ENCODE data around the gene TROAP. TPM values are rescaled to one million over a fixed set of nuclear protein-coding genes. Genes with fewer than 3 reads are reported as not detected.
"Not testable (repeated sequence)": the region's sequence is repeated elsewhere in the genome, so short reads cannot be mapped to it uniquely, and the experiment has no call there.

The TROAP gene
- total and polyA plus RNA-seq, 4 donors = 0.97 to 17.5 (median 2.0) TPM; not detected in 1

DNA sequence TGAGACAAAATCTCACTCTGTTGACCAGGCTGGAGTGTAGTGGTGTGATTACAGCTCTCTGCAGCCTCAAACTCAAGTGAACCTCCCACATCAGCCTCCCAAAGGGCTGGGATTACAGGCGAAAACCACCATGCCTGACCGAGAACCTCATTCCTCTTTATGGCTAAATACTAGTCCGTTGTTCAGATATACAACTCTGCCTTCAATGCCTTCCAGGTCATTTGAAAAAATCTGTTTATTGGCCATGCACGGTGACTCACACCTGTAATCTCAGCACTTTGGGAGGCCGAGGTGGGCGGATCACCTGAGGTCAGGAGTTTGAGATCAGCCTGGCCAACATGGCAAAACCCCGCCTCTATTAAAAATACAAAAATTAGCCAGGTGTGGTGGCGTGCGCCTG, 57.1 kb downstream of the TROAP start:
- not testable (repeated sequence) for H3K9me3 ChIP-seq (ENCODE audit: control insufficient read depth in 4 of 4, low read length in 3 of 4); DNase-seq (ENCODE audit: low spot score); H3K4me1 ChIP-seq (ENCODE audit: control insufficient read depth in 4 of 4, insufficient read depth in 4 of 4, low read length in 3 of 4); H3K27ac ChIP-seq (ENCODE audit: low read depth in 1 of 2, low read length in 2 of 2); H3K9ac ChIP-seq (ENCODE audit: low read depth in 1 of 2, low read length in 2 of 2); H3K36me3 ChIP-seq (ENCODE audit: control insufficient read depth in 4 of 4, insufficient read depth in 3 of 4, low read depth in 1 of 4, low read length in 3 of 4); H3K4me3 ChIP-seq (ENCODE audit: low read depth in 1 of 3, low read length in 3 of 3); H3K27me3 ChIP-seq (ENCODE audit: control insufficient read depth in 4 of 4, insufficient read depth in 4 of 4, low read length in 3 of 4)
- WGBS = 95% methylated on average over 9 of the region's 9 CpGs

Other genes with a start within 250 kb of the TROAP start
- gene DHH, start 228.5 kb upstream of the TROAP start, total RNA-seq = under 1 TPM; 0.08 to 0.09 TPM
- under 1 TPM in 1 of 2 donors, not detected in 1; 0.09 TPM for gene DHH, start 228.5 kb upstream of the TROAP start, polyA plus RNA-seq
- 10 to 100 TPM; 13.0 to 23.7 TPM for gene LMBR1L, start 212.4 kb upstream of the TROAP start, total RNA-seq
- 10 to 100 TPM in 1 of 2 donors, 1 to 10 TPM in 1; 9.3 to 10.5 TPM for gene LMBR1L, start 212.4 kb upstream of the TROAP start, polyA plus RNA-seq
- 1,000 to 10,000 TPM in 1 of 2 donors, 100 to 1,000 TPM in 1; 161 to 1,268 TPM for gene TUBA1B, start 191.9 kb upstream of the TROAP start, total RNA-seq
- 100 to 1,000 TPM; 125 to 325 TPM for gene TUBA1B, start 191.9 kb upstream of the TROAP start, polyA plus RNA-seq
- gene TUBA1A, start 134.2 kb upstream of the TROAP start, total RNA-seq = 10 to 100 TPM; 14.8 to 28.0 TPM
- 10 to 100 TPM in 1 of 2 donors, 1 to 10 TPM in 1; 4.2 to 17.5 TPM for gene TUBA1A, start 134.2 kb upstream of the TROAP start, polyA plus RNA-seq
- 100 to 1,000 TPM; 102 to 103 TPM for gene TUBA1C, start 58.2 kb upstream of the TROAP start, total RNA-seq
- 100 to 1,000 TPM in 1 of 2 donors, 10 to 100 TPM in 1; 54.6 to 162 TPM for gene TUBA1C, start 58.2 kb upstream of the TROAP start, polyA plus RNA-seq
- not detected for gene PRPH, start 28.1 kb upstream of the TROAP start, total RNA-seq
- gene PRPH, start 28.1 kb upstream of the TROAP start, polyA plus RNA-seq = under 1 TPM in 1 of 2 donors, not detected in 1; 0.05 TPM
- not detected for gene C1QL4, start 13.9 kb downstream of the TROAP start, total RNA-seq
- gene C1QL4, start 13.9 kb downstream of the TROAP start, polyA plus RNA-seq = not detected
- 10 to 100 TPM; 16.6 to 49.4 TPM for gene DNAJC22, start 23.6 kb downstream of the TROAP start, total RNA-seq
- 10 to 100 TPM; 22.4 to 34.0 TPM for gene DNAJC22, start 23.6 kb downstream of the TROAP start, polyA plus RNA-seq
- gene SPATS2, start 44.2 kb downstream of the TROAP start, total RNA-seq = 1 to 10 TPM; 4.1 to 5.2 TPM
- gene SPATS2, start 44.2 kb downstream of the TROAP start, polyA plus RNA-seq = 1 to 10 TPM; 2.4 to 4.9 TPM
- gene KCNH3, start 215.8 kb downstream of the TROAP start, total RNA-seq = under 1 TPM in 1 of 2 donors, not detected in 1; 0.19 TPM
- gene KCNH3, start 215.8 kb downstream of the TROAP start, polyA plus RNA-seq = under 1 TPM; 0.07 to 0.24 TPM
- gene MCRS1, start 244.9 kb downstream of the TROAP start, total RNA-seq = 10 to 100 TPM; 24.8 to 33.1 TPM
- 10 to 100 TPM; 20.0 to 27.4 TPM for gene MCRS1, start 244.9 kb downstream of the TROAP start, polyA plus RNA-seq

Measured in liver (tissue), 9 donors.